ENCODE data around the gene SLC35A2.
"Not testable (repeated sequence)": the region's sequence is repeated elsewhere in the genome, so short reads cannot be mapped to it uniquely, and the experiment has no call there.

SLC35A2 gene

DNA sequence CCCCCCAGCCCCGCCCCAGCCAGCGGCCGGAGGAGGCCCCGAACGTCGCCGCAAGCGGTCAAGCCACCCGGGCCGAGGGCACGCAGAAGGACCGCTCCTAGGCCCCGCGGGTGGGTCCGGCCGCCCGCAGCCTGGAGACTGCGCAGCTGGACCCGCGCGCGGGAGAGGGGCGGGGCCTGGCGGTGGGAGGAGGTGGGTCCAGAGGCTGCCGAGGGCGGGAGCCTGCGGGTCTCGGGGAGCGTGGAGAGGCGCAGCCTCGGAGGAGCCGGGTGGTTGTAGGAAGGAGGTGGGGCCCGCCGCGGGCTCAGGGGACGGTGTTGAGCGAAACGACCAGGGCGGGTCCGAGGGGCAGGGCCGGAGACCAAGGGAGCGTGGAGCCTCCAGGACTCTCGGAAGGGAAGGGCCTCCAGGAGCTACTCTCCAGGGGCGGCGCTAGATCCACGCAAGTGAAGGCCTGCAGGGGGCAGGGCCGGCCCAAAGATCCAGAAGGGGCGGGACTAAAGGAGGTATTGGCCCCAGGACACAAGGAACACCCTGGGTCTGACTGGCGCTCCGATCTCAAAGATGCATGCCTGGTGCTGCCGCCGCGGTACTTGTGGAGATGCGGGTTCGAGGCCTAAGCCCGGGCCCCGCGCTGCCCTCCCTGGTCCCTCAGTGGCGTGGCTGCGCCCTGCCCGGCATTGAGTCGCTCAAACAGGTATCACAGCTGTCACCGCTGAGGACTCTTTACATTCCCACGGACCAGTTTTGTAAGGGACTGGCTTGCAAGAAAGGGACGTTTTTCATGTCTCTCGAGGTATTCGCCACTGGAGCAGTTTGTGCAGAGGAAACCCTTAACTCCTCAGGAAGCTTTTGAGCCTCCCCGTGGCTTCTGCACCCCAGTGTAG lies 19.8 kb downstream of the SLC35A2 start:
- H3K36me3 ChIP-seq (replicated peaks; ENCODE audit: low read depth, low read length): peaks cover 4% of the 10 kb centered on the region
- no peak for TF ChIP-seq EZH2phosphoT487 (IDR thresholded peaks at IDR 0.05; ENCODE audit: low read depth)
- TF ChIP-seq, protein P1, sequence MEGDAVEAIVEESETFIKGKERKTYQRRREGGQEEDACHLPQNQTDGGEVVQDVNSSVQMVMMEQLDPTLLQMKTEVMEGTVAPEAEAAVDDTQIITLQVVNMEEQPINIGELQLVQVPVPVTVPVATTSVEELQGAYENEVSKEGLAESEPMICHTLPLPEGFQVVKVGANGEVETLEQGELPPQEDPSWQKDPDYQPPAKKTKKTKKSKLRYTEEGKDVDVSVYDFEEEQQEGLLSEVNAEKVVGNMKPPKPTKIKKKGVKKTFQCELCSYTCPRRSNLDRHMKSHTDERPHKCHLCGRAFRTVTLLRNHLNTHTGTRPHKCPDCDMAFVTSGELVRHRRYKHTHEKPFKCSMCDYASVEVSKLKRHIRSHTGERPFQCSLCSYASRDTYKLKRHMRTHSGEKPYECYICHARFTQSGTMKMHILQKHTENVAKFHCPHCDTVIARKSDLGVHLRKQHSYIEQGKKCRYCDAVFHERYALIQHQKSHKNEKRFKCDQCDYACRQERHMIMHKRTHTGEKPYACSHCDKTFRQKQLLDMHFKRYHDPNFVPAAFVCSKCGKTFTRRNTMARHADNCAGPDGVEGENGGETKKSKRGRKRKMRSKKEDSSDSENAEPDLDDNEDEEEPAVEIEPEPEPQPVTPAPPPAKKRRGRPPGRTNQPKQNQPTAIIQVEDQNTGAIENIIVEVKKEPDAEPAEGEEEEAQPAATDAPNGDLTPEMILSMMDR (IDR thresholded peaks at IDR 0.05; ENCODE audit: low read depth, low read length): peak; percentile 48
- peak overlapping the region; percentile 93 for H3K9ac ChIP-seq (ENCODE audit: low read length)
- peaks cover 13% of the 10 kb centered on the region for H3K4me1 ChIP-seq (ENCODE audit: low read length)
- peaks cover 18% of the 10 kb centered on the region for H3K79me2 ChIP-seq (ENCODE audit: low read length)
- peak overlapping the region; percentile 61 for H3K27ac ChIP-seq (ENCODE audit: low read length)
- H3K4me2 ChIP-seq (ENCODE audit: low read length): peak overlapping the region; percentile 99
- H4K20me1 ChIP-seq (ENCODE audit: insufficient read depth, low read length): peaks cover 3% of the 10 kb centered on the region; the same call in 1 of the 2 replicates
- no peaks in the 10 kb centered on the region for H3K27me3 ChIP-seq (ENCODE audit: low read depth, low read length)
- peak overlapping the region; percentile 95 for H3K4me3 ChIP-seq (ENCODE audit: low read length)
- no peaks in the 10 kb centered on the region for H3K9me3 ChIP-seq (ENCODE audit: insufficient read depth, low read length)
- peak overlapping the region; percentile 91 for H2AFZ ChIP-seq (ENCODE audit: low read depth, low read length)

DNA sequence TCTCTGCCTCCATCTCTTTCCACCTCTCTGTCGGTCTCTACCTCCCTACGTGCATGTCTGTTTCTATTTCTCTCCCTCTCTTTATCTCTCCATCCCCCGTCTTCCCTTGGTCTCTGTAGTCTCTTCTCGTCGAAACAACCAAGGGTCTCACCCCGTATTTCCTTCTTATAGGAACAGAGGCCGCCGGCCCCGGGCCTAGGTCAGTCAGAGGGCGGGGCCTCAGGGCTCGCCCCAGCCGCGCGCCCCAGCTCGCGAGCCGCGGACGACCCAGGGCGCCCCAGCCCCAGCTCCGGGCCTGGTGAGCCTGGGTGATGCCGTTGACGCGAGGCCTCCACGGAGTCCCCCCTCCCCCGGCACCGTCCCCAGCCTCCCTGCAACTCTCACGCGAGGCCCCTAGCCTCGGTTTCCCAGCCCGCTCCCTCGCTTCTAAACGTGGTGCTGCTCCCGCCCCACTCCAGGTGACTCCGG lies 20.5 kb downstream of the SLC35A2 start:
- Histone ChIP-seq H3K4me3 (ENCODE audit: low read length) (peak overlapping the region; percentile 95), H3K4me1 (ENCODE audit: low read length) (peaks cover 10% of the 10 kb centered on the region), H3K36me3 (replicated peaks; ENCODE audit: low read depth, low read length) (peaks cover 4% of the 10 kb centered on the region), H3K79me2 (ENCODE audit: low read length) (peaks cover 12% of the 10 kb centered on the region), H3K27ac (ENCODE audit: low read length) (peak overlapping the region; percentile 61), H3K4me2 (ENCODE audit: low read length) (peak overlapping the region; percentile 99), H4K20me1 (ENCODE audit: insufficient read depth, low read length) (no peaks in the 10 kb centered on the region), H3K9me3 (ENCODE audit: insufficient read depth, low read length) (no peaks in the 10 kb centered on the region), H3K9ac (ENCODE audit: low read length) (peak overlapping the region; percentile 93), H2AFZ (ENCODE audit: low read depth, low read length) (peak overlapping the region; percentile 91), H3K27me3 (ENCODE audit: low read depth, low read length) (no peaks in the 10 kb centered on the region)
- TF ChIP-seq, protein P1 (IDR thresholded peaks at IDR 0.05; ENCODE audit: low read depth, low read length): no peak
- TF ChIP-seq EZH2phosphoT487 (IDR thresholded peaks at IDR 0.05; ENCODE audit: low read depth): no peak

DNA sequence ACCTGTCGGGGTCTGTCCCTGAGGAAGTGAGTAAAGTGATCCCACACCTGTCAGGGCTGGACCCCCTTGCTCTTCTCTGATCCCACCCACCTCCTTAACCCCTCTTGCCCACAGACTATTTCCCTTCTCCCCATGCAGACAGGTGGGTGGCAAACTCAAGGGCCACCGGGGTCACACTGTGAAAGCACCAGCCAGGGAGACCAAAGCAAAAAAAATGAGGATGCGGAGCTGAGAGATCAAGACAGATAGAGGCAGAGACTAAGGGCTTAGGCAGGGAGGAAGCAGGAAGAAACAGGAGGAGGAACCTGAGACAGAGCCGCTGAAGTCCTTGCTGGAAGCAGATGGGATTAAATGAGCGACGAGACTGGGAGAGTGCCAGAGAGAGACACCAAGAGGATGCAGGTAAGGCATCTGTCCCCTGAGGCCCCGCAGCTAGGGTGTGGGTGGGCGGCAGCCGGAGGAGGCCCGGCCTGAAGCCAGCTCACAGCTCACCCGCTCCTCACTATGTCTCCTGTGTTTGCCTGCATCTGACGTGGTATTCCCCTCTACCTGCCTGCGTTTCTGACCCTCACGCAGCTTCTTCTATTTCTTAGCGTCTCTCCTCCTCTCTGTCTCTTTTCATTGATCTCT lies 21.0 kb downstream of the SLC35A2 start:
- Histone ChIP-seq H3K79me2 (ENCODE audit: low read length) (peaks cover 7% of the 10 kb centered on the region), H3K4me2 (ENCODE audit: low read length) (peak overlapping the region; percentile 99), H3K27me3 (ENCODE audit: low read depth, low read length) (no peaks in the 10 kb centered on the region), H4K20me1 (ENCODE audit: insufficient read depth, low read length) (no peaks in the 10 kb centered on the region), H3K4me3 (ENCODE audit: low read length) (peak overlapping the region; percentile 95), H3K27ac (ENCODE audit: low read length) (peak overlapping the region; percentile 61; the same call in 1 of the 2 replicates), H3K4me1 (ENCODE audit: low read length) (peaks cover 10% of the 10 kb centered on the region), H3K9me3 (ENCODE audit: insufficient read depth, low read length) (no peaks in the 10 kb centered on the region), H2AFZ (ENCODE audit: low read depth, low read length) (peak overlapping the region; percentile 91), H3K36me3 (replicated peaks; ENCODE audit: low read depth, low read length) (peaks cover 3% of the 10 kb centered on the region), H3K9ac (ENCODE audit: low read length) (peak overlapping the region; percentile 93)
- TF ChIP-seq, protein P1 (IDR thresholded peaks at IDR 0.05; ENCODE audit: low read depth, low read length): no peak
- no peak for TF ChIP-seq EZH2phosphoT487 (IDR thresholded peaks at IDR 0.05; ENCODE audit: low read depth)

DNA sequence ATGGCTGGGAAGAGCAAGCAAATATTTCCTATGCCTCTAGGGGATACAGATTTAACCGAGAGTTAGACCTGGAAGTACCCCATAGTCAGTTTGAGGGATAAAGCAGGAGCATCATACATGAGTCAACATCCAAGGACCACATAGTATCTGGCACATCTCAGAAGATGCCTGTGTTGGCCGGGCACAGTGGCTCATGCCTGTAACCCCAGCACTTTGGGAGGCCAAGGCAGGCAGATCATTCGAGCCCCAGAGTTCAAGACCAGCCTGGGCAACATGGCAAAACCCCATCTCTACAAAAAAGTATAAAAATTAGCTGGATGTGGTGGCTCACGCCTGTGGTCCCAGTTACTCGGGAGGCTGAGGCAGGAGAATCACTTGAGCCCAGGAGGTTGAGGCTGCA lies 24.9 kb downstream of the SLC35A2 start:
- not testable (repeated sequence) for H4K20me1 ChIP-seq (ENCODE audit: insufficient read depth, low read length); H3K79me2 ChIP-seq (ENCODE audit: low read length); H3K9ac ChIP-seq (ENCODE audit: low read length); H2AFZ ChIP-seq (ENCODE audit: low read depth, low read length); H3K4me3 ChIP-seq (ENCODE audit: low read length); H3K4me2 ChIP-seq (ENCODE audit: low read length); H3K27me3 ChIP-seq (ENCODE audit: low read depth, low read length); H3K36me3 ChIP-seq (replicated peaks; ENCODE audit: low read depth, low read length); H3K9me3 ChIP-seq (ENCODE audit: insufficient read depth, low read length); H3K4me1 ChIP-seq (ENCODE audit: low read length); H3K27ac ChIP-seq (ENCODE audit: low read length)
